GM13977 (cell line): ENCODE data around the gene RNFT2.

Experiments
- DNase-seq: peaks from one replicate; pipeline ENCODE4 v3.0.0; 2012; ENCODE audit warnings: low spot score
- CTCF ChIP-seq: IDR thresholded peaks from 2 replicates; pipeline ENCODE4 v1.5.1; 2012; ENCODE audit warnings: mild to moderate bottlenecking, control low read depth; ENCODE audit not compliant: insufficient read depth; ENCODE audit errors: extremely low read depth, missing control alignments
- in situ Hi-C: fragments of 300-500 bp; cut with MboI; formaldehyde crosslinking; loops from one replicate; pipeline ENCODE4 v1.12.0; 2022; ENCODE audit warnings: low sequenced_read_pairs, low pct_unique_long_range_greater_than_20kb, mixed read lengths, inconsistent platforms; ENCODE audit not compliant: unreplicated experiment

The RNFT2 gene

GRCh38 chr12:116718655-116719454 is 19.3 kb upstream of the RNFT2 start:
- TF ChIP-seq CTCF: no peak
- in situ Hi-C loops: loop anchor here (25.0 kb wide), 1 partner anchor 393 kb away; no protein-coding TSS in a partner anchor
- DNase-seq: no peak

- DNase-seq: no peak
- in situ Hi-C loops: loop anchor here (25.0 kb wide), 1 partner anchor 392 kb away; no protein-coding TSS in a partner anchor
- TF ChIP-seq CTCF: no peak
These were observed 18.2 kb upstream of the RNFT2 start for GRCh38 chr12:116719731-116720528.

DNA sequence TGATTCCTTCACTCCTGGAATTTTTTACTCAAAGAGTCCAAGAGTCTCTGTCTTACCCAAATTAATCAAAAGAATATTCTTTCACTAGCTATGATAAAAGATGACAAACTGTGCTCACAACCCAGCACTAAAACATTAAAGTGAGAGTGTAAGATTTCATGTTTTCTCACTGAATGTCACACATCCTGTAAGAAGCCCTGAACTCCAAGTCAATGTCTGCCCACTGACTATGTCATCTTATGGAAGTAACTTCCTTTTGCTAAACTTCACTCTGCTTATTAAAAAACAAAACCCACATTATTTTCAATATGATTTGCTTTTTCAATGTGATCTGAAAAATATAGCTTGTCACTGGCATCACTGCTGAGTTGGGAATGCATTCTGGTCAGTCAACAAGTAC is 15.9 kb upstream of the RNFT2 start:
- DNase-seq: no peak
- no peak for TF ChIP-seq CTCF
- in situ Hi-C loops: loop anchor here (25.0 kb wide), 1 partner anchor 390 kb away; no protein-coding TSS in a partner anchor

- TF ChIP-seq CTCF: no peak
- in situ Hi-C loops: no loop called here
- DNase-seq: no peak
These were observed 11.4 kb upstream of the RNFT2 start for GRCh38 chr12:116726694-116727093.

- DNase-seq: no peak
- no peak for TF ChIP-seq CTCF
- in situ Hi-C loops: no loop called here
These were observed 10.9 kb upstream of the RNFT2 start for GRCh38 chr12:116727261-116727660.

DNA sequence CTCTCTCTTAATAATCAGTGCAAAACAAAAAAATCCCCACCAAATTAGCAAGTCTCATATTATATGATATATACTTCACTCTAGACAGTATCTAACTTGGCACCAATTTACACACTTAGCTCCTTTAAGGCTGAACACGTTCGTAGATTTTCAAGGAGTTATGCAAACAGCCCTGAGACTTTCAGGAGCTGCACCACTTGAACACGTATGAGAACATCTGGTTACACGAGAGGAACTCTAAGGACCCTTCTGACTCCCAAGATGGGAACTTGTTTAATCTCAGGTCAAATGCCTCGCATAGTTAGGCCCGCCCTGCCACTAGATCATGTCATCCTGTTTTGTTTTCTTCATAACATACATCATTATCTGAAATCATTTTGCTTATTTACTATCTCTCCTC is 10.2 kb upstream of the RNFT2 start:
- DNase-seq: no peak
- TF ChIP-seq CTCF: no peak
- in situ Hi-C loops: no loop called here
